Body of pancreas (tissue), 4 donors: ENCODE measurements around the gene FAHD1. TPM values are rescaled to one million over a fixed set of nuclear protein-coding genes. Genes with fewer than 3 reads are reported as not detected.

ENCODE experiments used
- ATAC-seq: fragments of 150-250 bp; one replicate; pipeline ENCODE4 v1.9.1; 2016
- DNase-seq, 4 donors: peaks; one replicate each; pipeline ENCODE4 v3.0.0-alpha.2; 2019
- H3K27ac ChIP-seq, 4 donors: fragments of 200-600 bp; sonication (generic); 1 replicate in 3 of 4; 2 replicates in 1 of 4; pipeline versions ENCODE4 v1.5.1 to v1.6.1; 2016 to 2019; ENCODE audit warnings: mild to moderate bottlenecking in 1 of 4, mixed read lengths in 1 of 4, moderate library complexity in 1 of 4
- H3K27me3 ChIP-seq, 2 donors: fragments of 200-600 bp; sonication (generic); one replicate each; pipeline ENCODE4 v1.6.0; 2016; ENCODE audit warnings: mild to moderate bottlenecking in 1 of 2
- H3K36me3 ChIP-seq, 2 donors: fragments of 200-600 bp; sonication (generic); replicated peaks in 1 of 2; 2 replicates each; pipeline ENCODE4 v1.5.1; 2016; ENCODE audit warnings: low read depth in 2 of 2; ENCODE audit not compliant: insufficient read depth in 1 of 2
- H3K4me1 ChIP-seq: fragments of 200-600 bp; sonication (generic); one replicate; pipeline ENCODE4 v1.6.0; 2016
- H3K4me3 ChIP-seq, 2 donors: fragments of 200-600 bp; sonication (generic); 1 replicate in 1 of 2; 2 replicates in 1 of 2; pipeline ENCODE4 v1.5.1; 2016 to 2019
- H3K9me3 ChIP-seq, 3 donors: fragments of 200-600 bp; sonication (generic); 1 replicate in 2 of 3; 2 replicates in 1 of 3; pipeline ENCODE4 v1.5.1; 2016
- POLR2A ChIP-seq, 3 donors: fragments of 450-650 bp; IDR thresholded peaks; one replicate each; pipeline ENCODE4 v1.6.1; 2016; ENCODE audit warnings: antibody characterized with exemption in 3 of 3, mild to moderate bottlenecking in 2 of 3
- WGBS, 2 donors: methylation state at CpG; one replicate each; pipeline ENCODE4 v1.1.5; 2017; 5-methylcytosine and 5-hydroxymethylcytosine counted together
- intact Hi-C: fragments of 100-400 bp; cut with DNase I; formaldehyde crosslinking; loops from one replicate; pipeline ENCODE4 v1.15.1; 2023
- total RNA-seq, 2 donors: library from RNA; depleted of rRNA; stranded (reverse); fragments of >200 nt; gene quantifications; one replicate each; pipeline ENCODE4 v1.1.0, GENCODE V29; 2016
- TF ChIP-seq, protein P1 (sequence below), 7 experiments: fragments of 450-650 bp in 4 of 7; fragments of 200-600 bp in 3 of 7; sonication (generic) in 3 of 7; IDR thresholded peaks; one replicate each; pipeline ENCODE4 v1.5.1; 2016 to 2019; ENCODE audit warnings: antibody characterized with exemption in 7 of 7

Gene FAHD1
- total RNA-seq, 2 donors from 2014 or later = 32.6 to 50.8 TPM

DNA sequence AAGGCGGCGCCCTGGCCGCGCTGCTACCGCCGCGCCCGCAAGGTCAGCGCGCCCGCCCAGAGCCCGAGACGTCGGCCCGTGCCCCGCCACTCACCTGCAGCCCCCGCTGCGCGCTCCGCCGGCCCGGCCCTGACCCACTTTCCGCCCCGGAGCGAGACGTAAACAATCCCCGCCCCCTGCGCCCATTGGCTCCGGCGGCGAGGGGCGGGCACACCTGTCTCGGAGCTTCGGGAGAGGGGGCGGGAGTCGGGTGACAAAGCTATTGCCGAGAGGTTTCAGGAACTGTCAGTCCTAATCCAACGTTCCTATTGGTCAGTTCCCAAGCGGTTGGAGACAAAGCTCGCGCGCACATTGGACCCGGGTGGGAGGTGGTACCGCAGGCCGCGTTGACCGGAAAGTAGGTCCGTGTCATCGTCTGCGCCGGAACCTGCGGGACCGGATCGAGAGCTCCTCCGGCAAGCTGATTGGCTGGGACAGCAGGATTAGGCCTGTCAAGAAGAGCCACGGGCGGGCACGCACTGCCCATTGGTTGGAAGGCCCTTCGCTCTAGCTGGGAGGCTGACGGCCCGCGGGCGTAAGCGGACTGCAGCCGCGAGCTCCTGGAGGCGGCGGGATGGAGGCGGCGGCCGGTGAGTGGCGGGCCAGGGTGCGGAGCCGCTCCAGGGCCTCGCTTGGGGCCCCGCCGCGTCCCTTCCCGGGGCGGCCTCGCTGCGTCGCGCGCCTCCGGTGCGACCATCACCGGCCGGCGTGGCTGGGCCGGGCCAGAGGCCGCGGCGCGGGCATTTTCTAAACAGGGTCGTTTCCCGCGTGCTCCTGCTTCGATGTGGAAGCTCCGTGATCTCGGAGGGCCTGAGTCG is 44.4 kb upstream of the FAHD1 start, which contains the start of the genes NUBP2 and SPSB3:
Gene NUBP2, plus strand, starts transcription at position 553 of the 857 bp plus-strand sequence. Its CDS starts 61 bp downstream, at position 614.
Gene SPSB3, minus strand, starts transcription at position 164 of the 857 bp plus-strand sequence. CDS start 1,088 bp downstream, outside the sequence.
- H3K36me3 ChIP-seq = peaks cover 0 to 4% of the 10 kb centered on the region in 2 donors
- ATAC-seq (peak; percentile 94), DNase-seq (peak; percentile 100)
- H3K27me3 ChIP-seq = no peaks in the 10 kb centered on the region
- 0 to 1% methylated on average over 19 to 87 of the region's 102 CpGs for WGBS, 2 donors
- H3K4me3 ChIP-seq = peak within 1 kb of the TSS; percentile 70 to 77
- peak within 1 kb of the TSS; percentile 84 to 95 (median 94) for H3K27ac ChIP-seq
- intact Hi-C loops = no loop called here
- TF ChIP-seq, protein P1, sequence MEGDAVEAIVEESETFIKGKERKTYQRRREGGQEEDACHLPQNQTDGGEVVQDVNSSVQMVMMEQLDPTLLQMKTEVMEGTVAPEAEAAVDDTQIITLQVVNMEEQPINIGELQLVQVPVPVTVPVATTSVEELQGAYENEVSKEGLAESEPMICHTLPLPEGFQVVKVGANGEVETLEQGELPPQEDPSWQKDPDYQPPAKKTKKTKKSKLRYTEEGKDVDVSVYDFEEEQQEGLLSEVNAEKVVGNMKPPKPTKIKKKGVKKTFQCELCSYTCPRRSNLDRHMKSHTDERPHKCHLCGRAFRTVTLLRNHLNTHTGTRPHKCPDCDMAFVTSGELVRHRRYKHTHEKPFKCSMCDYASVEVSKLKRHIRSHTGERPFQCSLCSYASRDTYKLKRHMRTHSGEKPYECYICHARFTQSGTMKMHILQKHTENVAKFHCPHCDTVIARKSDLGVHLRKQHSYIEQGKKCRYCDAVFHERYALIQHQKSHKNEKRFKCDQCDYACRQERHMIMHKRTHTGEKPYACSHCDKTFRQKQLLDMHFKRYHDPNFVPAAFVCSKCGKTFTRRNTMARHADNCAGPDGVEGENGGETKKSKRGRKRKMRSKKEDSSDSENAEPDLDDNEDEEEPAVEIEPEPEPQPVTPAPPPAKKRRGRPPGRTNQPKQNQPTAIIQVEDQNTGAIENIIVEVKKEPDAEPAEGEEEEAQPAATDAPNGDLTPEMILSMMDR (IDR thresholded peaks at IDR 0.05) = peak in 1 of 7 experiments; percentile 3
- TF ChIP-seq POLR2A (IDR thresholded peaks at IDR 0.05) = peak; percentile 43 to 62 (median 59)
- peaks cover 54% of the 10 kb centered on the region for H3K4me1 ChIP-seq
- no peaks in the 10 kb centered on the region for H3K9me3 ChIP-seq

DNA sequence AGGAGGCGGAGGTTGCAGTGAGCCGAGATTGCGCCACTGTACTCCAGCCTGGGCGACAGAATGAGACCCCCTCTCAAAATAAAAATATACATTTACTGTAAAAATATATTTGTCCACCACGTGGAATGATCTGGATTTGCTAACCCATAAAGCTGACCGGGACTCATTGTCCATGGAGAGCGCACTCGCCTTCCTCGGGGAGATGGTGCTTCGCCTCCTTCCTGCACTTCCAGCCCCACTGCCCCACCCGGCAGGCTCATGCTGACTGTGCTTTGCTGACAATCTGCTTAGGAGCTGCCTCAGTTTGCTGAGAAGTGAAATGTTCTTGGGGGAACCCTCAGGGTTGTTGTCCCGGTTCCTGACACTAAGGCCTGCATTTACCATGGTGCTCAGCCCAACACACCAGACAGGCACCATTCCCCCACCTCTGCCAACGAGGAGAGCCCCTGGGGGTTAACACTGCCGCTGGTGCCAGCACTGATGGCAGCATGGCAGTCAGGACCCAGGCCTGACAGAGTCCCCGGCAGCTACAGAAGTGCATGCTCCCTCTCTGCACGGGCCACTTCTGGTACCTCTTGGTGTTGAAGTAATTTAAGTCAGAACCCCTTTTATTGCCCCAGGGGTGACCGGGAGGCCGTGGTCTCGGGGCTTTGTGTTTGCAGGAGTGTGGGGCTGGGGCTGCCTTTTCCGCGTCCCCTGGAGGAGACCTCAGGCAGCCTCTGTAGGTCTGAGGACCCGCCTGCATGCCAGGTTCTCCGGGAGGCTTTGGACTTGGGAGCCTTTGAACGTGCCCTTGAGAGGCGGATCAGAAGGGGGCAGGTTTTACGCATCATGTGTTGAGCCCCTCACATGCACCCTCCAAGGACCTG is 41.8 kb upstream of the FAHD1 start:
- Histone ChIP-seq H3K27ac (no peak overlapping the region), H3K4me3 (no peak overlapping the region), H3K9me3 (no peaks in the 10 kb centered on the region), H3K4me1 (peaks cover 42% of the 10 kb centered on the region), H3K36me3 (peaks cover 0 to 6% of the 10 kb centered on the region in 2 donors), H3K27me3 (no peaks in the 10 kb centered on the region)
- intact Hi-C loops = no loop called here
- ATAC-seq (no peak), DNase-seq (peak in 2 of 4 donors; percentile 6 to 9)
- WGBS, 2 donors = 75 to 85% methylated on average over 19 to 26 of the region's 26 CpGs
- TF ChIP-seq, protein P1 (IDR thresholded peaks at IDR 0.05) = no peak
- TF ChIP-seq POLR2A (IDR thresholded peaks at IDR 0.05) = no peak

DNA sequence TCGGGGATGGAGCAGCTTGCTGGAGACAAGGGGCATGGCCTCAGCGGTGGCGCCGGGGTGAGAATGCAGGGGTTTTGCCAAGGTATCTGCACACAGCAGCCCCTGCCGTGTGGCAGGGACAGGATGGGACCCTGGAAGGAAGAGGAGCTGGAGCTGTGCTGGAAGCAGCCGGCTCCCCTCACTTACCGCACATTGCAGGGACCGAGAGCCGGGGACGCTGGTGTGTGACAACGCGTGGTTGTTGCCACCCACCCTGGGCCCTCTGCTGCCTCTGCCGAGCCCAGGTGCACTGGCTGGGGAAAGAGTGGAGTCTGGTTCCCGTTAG is 41.2 kb upstream of the FAHD1 start:
- peaks cover 0 to 6% of the 10 kb centered on the region in 2 donors for H3K36me3 ChIP-seq
- H3K27ac ChIP-seq = no peak overlapping the region
- WGBS, 2 donors = 88 to 94% methylated on average over 10 to 14 of the region's 14 CpGs
- intact Hi-C loops = no loop called here
- TF ChIP-seq, protein P1 (IDR thresholded peaks at IDR 0.05) = no peak
- TF ChIP-seq POLR2A (IDR thresholded peaks at IDR 0.05) = no peak
- H3K4me1 ChIP-seq = peaks cover 36% of the 10 kb centered on the region
- H3K27me3 ChIP-seq = no peaks in the 10 kb centered on the region
- ATAC-seq (no peak), DNase-seq (peak in 1 of 4 donors; percentile 8)
- H3K9me3 ChIP-seq = no peaks in the 10 kb centered on the region
- no peak overlapping the region for H3K4me3 ChIP-seq

DNA sequence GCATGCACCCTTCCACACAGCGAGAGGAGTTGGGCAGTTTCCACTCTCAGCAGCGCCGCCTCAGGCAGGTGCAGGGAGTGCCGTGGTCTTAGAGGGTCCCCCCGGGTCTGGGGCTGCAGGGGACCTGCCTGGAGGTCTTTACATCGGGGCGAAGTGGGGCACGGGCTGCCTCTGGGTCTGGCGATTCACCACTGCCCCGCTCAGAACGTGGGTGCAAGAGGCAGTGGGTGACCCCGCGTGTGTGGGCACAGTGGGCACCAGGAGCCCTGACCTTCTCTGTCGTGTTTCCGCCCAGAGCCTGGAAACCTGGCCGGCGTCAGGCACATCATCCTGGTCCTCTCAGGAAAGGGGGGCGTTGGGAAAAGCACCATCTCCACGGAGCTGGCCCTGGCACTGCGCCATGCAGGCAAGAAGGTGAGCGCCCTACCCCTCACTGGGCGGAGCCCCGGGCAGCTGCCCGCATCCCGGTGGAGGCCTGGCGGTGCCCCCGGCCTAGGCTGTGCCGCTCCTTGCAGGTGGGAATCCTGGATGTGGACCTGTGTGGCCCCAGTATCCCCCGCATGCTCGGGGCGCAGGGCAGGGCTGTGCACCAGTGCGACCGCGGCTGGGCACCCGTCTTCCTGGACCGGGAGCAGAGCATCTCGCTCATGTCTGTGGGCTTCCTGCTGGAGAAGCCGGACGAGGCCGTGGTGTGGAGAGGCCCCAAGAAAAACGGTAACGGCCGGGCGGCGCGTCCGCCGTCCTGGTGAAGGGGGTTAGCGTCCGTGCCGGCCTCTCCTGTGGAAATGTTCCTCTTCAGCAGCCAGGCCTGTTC is 40.6 kb upstream of the FAHD1 start:
- H3K27ac ChIP-seq = no peak overlapping the region
- DNase-seq = peak in 3 of 4 donors; percentile 5 to 18 (median 12)
- no peak overlapping the region for H3K4me3 ChIP-seq
- WGBS, 2 donors = 73 to 86% methylated on average over 3 to 50 of the region's 51 CpGs
- peaks cover 29% of the 10 kb centered on the region for H3K4me1 ChIP-seq
- peaks cover 0 to 6% of the 10 kb centered on the region in 2 donors for H3K36me3 ChIP-seq
- intact Hi-C loops = no loop called here
- H3K9me3 ChIP-seq = no peaks in the 10 kb centered on the region
- no peaks in the 10 kb centered on the region for H3K27me3 ChIP-seq
- no peak for TF ChIP-seq POLR2A (IDR thresholded peaks at IDR 0.05)
- TF ChIP-seq, protein P1 (IDR thresholded peaks at IDR 0.05) = no peak
- no peak for ATAC-seq
